Stimulated activated CD4-positive, alpha-beta T cell treated with anti-CD3 and anti-CD28 coated beads, Interleukin-15, amount 100 ng/mL, for 1 hour (primary cell): ENCODE measurements around the gene ENPP7.

Experiments used
- DNase-seq, 2 donors: peaks; one replicate each; pipeline ENCODE4 v3.0.0-alpha.2; 2020; ENCODE audit warnings: low read depth in 1 of 2, low spot score in 1 of 2

ENPP7 gene

GRCh38 chr17:79702550-79703236 lies 28.1 kb upstream of the ENPP7 start:
- no peak for DNase-seq

DNA sequence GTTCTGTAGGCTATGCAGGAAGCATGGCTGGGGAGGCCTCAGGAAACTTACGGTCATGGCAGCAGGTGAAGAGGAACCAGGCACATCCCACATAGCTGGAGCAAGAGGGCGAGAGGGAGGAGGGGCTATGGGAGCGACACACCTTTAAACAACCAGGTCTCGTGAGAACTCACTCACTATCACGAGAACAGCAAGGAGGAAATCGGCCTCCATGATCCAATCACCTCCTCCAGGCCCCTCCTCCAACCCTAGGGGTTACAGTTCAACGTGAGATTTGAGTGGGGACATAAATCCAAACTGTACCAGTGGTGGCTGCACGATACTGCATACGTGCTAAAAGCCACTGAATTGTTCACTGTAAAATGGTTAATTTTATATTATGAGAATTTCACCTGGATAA lies 26.1 kb upstream of the ENPP7 start:
- DNase-seq: no peak

- no peak for DNase-seq
Observed at GRCh38 chr17:79705674-79706073, 25.1 kb upstream of the ENPP7 start.

GRCh38 chr17:79706931-79707850 lies 23.6 kb upstream of the ENPP7 start:
- DNase-seq: no peak

DNA sequence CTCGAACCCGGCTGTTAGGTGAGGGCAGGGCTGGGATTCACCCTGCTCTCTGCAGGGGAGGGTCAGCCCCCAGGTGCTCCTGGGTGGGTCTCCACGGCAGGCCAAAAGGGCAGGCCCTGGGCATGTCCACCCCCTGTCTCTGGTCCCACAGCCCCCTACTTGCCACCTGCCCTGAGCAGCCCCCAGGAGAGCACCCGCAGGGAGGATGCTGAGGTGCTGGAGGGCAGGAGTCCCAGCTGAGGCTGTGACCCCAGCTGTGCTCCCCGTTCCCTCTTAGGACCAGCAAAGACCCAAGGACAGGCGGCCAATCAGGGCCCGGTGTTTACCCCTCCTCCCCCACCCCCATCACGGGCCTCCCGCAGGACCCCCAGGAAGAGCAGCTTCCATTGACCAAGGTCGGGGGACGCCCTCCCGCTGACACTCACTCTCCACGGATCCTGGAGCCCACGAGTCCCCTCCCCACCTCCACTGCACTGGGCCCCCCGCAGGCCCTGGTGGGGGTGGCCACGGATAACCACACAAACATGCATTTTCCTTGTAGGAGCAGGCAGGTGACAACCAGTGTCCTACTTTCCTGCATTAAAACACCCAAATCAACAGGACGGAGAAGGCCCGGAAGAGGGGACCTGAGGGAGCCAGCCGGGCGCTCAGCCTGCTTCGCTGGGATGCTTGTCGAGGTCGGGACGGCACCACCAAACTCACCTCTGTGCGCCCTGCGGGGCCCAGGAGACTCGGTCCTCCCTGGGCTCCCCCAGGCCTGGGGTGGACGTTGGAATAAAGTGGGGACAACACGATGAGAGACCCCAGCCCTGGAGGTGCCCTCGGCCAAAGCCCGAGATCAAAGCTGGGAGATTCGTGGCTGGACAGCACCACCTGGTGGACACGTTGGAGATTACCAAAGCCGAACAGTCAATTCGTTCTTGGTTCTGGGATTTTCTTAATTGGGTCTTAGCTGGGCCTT lies 22.5 kb upstream of the ENPP7 start:
- peak; percentile 13 to 37 for DNase-seq

DNA sequence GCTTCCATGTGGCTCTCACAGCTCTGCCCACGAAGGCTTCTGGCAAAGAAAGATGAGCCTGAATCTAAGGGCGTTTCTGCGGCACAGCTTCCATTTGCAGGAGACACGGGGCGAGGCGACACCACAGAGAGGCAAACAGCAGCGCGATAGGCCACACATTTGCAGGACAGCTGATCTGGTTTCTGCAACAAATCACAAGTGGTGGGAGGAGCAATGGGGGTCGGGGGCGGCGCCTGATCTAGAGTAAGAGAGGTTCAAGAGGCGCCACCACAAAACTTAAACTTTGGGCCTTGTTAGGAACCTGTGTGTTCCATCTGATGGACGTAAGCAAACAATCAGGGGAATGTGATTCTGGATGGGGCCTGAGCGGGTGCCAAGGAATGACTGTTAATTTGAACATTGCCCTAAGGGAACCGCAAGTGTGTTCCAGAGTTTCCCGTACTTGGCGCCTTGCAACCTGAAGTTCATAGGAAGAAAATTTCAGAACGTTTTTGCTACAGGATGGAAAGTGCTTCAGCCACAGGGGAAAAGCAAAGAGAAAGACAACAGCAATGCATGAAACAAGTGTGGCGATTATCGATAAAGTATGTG lies 18.9 kb upstream of the ENPP7 start:
- no peak for DNase-seq

DNA sequence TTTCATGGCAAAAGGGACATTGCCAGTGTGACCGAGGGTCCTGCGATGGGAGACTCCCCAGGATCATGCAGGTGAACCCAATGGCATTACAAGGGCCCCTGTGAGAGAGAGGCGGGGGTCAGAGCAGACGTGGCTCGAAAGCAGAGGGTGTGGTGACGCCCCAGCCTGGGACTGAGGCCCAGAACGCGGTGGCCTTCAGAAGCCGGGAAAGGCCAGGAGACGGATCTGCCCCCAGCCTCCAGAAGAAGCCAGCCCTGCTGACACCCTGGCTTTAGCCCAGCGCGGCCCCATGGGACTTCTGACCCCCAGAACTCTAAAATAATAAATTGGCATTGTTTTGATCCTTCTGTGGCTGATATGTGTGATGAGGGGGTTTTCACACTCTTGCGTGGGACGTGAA lies 17.4 kb upstream of the ENPP7 start:
- DNase-seq: no peak

- no peak for DNase-seq
Observed at GRCh38 chr17:79714176-79715097, 16.3 kb upstream of the ENPP7 start.

GRCh38 chr17:79715098-79715942 lies 15.4 kb upstream of the ENPP7 start:
- DNase-seq: no peak

GRCh38 chr17:79715943-79716797 lies 14.6 kb upstream of the ENPP7 start:
- DNase-seq: no peak

- DNase-seq: no peak
Observed at GRCh38 chr17:79720705-79721292, 9.9 kb upstream of the ENPP7 start.

GRCh38 chr17:79721993-79722671 lies 8.6 kb upstream of the ENPP7 start:
- no peak for DNase-seq

DNA sequence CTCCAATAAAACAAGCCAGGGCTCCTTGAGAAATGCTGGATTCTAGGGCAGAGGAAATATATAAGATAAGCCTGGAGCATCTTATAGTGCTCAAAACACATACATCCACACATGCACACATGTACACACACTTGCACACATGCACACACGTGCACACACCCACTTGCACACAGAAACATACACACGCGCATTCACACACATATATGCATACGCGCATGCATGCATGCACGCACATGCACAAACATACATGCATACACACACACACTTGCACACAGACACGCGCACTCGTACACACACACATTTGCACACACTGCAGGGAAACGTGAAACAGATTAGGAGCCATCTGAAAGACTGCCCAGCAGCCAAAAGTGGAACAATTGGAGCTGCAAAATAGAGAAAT lies 8.0 kb upstream of the ENPP7 start:
- DNase-seq: no peak

GRCh38 chr17:79728169-79728907 lies 2.4 kb upstream of the ENPP7 start:
- DNase-seq: peak; percentile 58 to 59

- DNase-seq: no peak
Observed at GRCh38 chr17:79728908-79729471, 1.8 kb upstream of the ENPP7 start.

DNA sequence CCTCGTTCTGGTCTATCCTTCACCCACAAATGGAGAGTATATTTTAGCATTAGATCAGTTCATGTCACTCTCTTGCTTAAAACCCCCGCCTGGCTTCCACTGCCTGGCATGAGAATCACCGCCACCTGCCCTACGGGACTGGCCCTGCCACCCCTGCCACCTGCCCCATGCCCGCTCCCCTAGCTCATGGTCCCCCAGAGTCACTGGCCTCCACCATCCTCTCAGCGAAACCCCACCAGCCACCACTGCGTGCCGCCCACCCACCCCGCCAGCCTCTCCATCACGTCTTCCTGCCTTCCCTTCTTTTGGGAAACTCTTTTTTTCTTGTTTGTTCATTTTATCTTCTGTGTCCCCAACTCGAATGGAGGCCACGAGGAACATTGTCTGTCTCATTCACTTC lies 982 bp upstream of the ENPP7 start:
- DNase-seq: no peak
